GM19372 (cell line): ENCODE measurements around the gene PPP6C.
"Not testable (repeated sequence)": the region's sequence is repeated elsewhere in the genome, so short reads cannot be mapped to it uniquely, and the experiment has no call there.

ENCODE experiments used
- ATAC-seq: cut with Tn5 transposase; IDR thresholded peaks from one replicate; pipeline ENCODE4 v1.9.1; 2021; ENCODE audit warnings: mild to moderate bottlenecking, low read depth, moderate library complexity; ENCODE audit not compliant: unreplicated experiment

The PPP6C gene

DNA sequence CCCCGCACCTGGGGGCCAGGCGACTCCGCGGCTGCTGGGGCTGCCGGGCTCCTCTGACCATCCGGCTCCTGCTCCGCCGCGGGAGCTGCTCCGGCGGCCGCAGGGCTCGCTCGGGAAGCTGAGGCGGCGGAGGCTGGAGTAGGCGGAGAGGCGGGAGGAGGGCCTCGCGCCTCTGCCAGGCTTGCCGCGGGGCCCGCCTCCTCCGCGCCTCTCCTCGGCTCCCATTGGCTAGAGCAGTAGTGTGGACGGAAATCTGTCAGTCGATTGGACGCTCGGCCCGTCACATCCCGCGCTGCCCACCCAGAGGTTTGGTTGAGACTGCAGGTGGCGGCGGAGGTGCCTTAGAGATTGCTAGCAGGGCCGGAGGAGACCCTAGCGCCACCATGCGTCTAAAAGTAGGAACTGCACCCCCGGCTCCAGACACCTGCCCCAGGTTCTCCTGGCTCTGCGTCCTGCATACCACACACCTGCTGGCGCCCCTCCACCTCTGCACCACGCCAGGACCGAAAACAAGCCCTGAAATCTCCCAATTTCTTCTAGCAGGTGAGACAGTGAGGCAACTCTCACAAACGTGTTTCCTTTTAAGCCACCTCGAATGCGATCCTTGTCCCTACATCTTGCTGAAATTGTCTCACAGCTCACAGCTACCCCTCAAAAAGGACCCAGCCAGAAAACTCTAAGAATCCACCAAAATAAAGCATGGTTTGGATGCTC is 46.1 kb downstream of the PPP6C start, which contains the start of gene SCAI:
Gene SCAI, minus strand, starts transcription at position 152 of the 714 bp plus-strand sequence. Its CDS starts 91 bp downstream, at position 61.
- peak; percentile 98 for ATAC-seq

- no peak for ATAC-seq
Observed at GRCh38 chr9:125142560-125143376, 46.8 kb downstream of the PPP6C start.

- no peak for ATAC-seq
Observed at GRCh38 chr9:125141751-125142150, 47.9 kb downstream of the PPP6C start.

GRCh38 chr9:125141251-125141650 is 48.4 kb downstream of the PPP6C start:
- ATAC-seq, result no peak

GRCh38 chr9:125140576-125140975 is 49.0 kb downstream of the PPP6C start:
- no peak for ATAC-seq

- ATAC-seq, result no peak
Observed at GRCh38 chr9:125137200-125137599, 52.4 kb downstream of the PPP6C start.

DNA sequence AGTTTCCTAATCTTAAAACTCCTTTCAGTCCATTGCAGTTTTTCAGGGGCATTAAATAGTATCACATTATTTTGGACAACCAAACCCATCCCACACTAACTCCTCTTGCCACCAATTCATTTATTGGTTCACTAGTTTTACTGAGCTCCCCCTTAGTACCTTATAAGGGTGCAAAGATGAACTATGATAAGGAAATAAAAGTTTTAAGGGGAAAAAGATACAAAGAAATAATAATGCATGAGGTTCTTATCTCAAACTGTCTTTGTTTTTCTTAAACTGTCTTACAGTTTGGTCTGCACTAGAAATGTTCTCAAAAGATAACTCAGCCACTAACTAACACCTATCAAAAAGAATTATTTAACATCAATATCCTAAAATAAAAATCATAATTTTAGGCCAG is 54.6 kb downstream of the PPP6C start:
- ATAC-seq, result no peak

GRCh38 chr9:125133403-125134329 is 55.9 kb downstream of the PPP6C start:
- ATAC-seq, result no peak

DNA sequence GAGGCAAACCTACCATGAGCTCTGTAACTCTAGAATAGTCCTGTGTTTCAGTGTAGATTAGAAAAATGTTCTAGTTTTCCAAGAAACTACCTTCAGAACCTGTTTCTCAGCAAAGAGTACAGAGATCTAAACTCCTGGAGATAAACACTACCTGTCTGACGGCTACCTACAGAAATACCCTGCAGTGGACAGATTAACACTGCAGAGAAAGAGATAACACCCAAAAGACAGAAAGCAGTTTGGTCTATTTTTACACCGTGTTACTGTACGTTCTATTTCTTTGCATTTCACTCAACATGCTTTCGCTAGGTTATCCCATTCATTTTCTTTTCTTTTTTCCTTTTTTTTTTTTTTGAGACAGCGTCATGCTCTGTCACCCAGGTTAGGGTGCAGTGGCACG is 57.8 kb downstream of the PPP6C start:
- no peak for ATAC-seq

- ATAC-seq, result peak; percentile 91
Observed at GRCh38 chr9:125126019-125126746, 63.4 kb downstream of the PPP6C start.

GRCh38 chr9:125125523-125125922 is 64.1 kb downstream of the PPP6C start:
- ATAC-seq, result no peak

GRCh38 chr9:125121146-125121545 is 68.5 kb downstream of the PPP6C start:
- no peak for ATAC-seq

- no peak for ATAC-seq
Observed at GRCh38 chr9:125119643-125120286, 69.8 kb downstream of the PPP6C start.

DNA sequence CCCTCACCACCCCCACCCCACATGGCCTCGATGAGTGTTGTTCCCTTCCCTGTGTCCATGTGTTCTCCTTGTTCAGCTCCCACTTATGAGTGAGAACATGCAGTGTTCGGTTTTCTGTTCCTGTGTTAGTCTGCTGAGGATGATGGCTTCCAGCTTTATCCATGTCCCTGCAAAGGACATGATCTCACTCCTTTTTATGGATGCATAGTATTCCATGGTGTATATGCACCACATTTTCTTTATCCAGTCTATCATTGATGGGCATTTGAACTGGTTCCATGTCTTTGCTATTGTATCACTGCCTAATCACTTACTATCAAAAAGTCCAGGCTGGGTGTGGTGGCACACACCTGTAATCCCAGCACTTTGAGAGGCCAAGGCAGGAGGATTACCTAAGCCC is 70.9 kb downstream of the PPP6C start:
- not testable (repeated sequence) for ATAC-seq

- ATAC-seq, result not testable (repeated sequence)
Observed at GRCh38 chr9:125114503-125114902, 75.1 kb downstream of the PPP6C start.

GRCh38 chr9:125110464-125110863 is 79.1 kb downstream of the PPP6C start:
- no peak for ATAC-seq

DNA sequence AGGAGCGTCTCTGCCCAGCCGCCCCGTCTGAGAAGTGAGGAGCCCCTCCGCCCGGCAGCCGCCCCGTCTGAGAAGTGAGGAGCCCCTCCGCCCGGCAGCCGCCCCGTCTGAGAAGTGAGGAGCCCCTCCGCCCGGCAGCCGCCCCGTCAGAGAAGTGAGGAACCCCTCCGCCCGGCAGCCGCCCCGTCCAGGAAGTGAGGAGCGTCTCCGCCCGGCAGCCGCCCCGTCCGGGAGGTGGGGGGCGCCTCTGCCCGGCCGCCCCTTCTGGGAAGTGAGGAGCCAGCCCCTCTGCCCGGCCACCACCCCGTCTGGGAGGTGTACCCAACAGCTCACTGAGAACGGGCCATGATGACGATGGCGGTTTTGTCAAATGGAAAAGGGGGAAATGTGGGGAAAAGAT is 81.1 kb downstream of the PPP6C start:
- not testable (repeated sequence) for ATAC-seq

GRCh38 chr9:125106285-125106893 is 83.2 kb downstream of the PPP6C start:
- ATAC-seq, result no peak
